GM21528 (cell line): ENCODE results near the gene SALL3.
"Not testable (repeated sequence)": the region's sequence is repeated elsewhere in the genome, so short reads cannot be mapped to it uniquely, and the experiment has no call there.

ENCODE experiments used
- ATAC-seq: cut with Tn5 transposase; IDR thresholded peaks from one replicate; pipeline ENCODE4 v1.9.1; 2021; ENCODE audit warnings: mild to moderate bottlenecking, moderate library complexity; ENCODE audit not compliant: unreplicated experiment, low FRiP score

Gene SALL3

GRCh38 chr18:78964727-78965126 lies 14.9 kb upstream of the SALL3 start:
- ATAC-seq: not testable (repeated sequence)

DNA sequence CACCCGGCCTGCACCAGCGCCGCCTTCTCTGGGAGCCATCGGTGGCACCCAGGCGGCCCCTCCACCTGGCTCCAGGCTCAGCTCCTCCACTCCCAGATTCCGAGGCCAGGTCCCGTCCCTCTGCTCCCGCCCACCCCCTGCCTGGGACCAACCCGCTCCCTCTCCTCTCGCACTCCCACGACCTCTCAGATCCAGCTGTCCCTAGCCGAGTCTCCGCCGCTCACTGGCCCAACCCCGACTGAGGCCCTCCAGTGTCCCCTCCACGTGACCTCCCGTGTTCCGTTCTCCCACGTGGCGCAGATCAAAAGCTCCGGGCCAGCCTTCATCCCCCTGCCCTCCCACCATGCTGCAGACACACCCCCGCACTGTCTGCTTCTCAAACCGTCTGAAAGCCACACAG lies 14.4 kb upstream of the SALL3 start:
- ATAC-seq: no peak

GRCh38 chr18:78965917-78966792 lies 13.5 kb upstream of the SALL3 start:
- no peak for ATAC-seq

- ATAC-seq: no peak
Observed at GRCh38 chr18:78966793-78967106, 12.9 kb upstream of the SALL3 start.

DNA sequence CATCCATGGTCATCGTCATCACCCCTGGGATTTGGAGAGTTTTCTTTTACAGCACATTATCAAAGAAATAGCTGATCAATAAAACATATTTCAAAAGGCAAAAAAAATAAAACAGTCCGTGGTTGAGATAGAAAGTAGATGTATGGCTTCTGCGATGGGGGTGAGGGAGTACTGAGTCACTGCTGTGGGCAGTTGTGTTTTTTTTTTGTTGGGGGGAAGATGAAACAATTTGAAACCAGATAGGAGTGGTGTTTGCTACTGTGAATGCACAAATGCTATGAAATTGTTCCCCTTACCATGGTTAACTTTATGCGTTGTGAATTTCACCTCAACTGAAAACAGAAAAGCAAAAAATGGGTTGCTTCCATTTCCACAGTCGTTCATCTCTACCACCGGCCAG lies 11.9 kb upstream of the SALL3 start:
- no peak for ATAC-seq

DNA sequence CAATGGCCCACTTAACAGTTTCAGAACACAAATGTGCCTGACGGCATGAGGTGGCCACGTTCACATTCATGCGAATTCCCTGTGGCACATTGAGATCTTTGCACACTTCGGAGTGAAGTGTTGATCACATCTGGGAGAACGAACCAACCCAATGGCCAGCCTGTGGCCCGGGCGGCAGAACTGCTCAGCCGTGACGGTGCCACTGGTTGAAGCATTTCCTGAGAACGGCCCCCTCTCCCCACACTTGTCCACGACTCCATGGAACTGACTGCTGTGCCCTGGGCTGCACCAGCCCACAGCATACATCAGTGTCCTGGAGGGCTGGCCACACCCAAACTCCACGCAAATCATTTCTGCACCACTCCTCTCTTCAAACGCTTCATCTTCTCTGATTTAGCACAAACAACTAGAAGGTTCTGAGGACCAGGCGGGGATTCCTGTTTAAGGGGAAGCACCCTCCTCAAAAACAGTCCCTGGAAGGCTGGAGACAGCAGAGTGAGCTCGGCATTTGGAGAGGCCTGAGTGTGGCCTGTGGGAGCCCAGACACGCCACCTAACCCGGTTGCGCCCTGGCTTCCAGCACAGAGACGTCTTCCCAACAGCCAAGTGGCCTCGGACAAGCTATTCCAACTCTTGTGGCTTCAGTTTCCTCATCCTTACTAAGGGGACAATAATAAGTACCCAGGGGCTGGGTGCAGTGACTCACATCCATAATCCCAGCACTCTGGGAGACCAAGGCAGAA lies 9.9 kb upstream of the SALL3 start:
- ATAC-seq: no peak

- ATAC-seq: no peak
Observed at GRCh38 chr18:78970774-78971333, 8.8 kb upstream of the SALL3 start.

DNA sequence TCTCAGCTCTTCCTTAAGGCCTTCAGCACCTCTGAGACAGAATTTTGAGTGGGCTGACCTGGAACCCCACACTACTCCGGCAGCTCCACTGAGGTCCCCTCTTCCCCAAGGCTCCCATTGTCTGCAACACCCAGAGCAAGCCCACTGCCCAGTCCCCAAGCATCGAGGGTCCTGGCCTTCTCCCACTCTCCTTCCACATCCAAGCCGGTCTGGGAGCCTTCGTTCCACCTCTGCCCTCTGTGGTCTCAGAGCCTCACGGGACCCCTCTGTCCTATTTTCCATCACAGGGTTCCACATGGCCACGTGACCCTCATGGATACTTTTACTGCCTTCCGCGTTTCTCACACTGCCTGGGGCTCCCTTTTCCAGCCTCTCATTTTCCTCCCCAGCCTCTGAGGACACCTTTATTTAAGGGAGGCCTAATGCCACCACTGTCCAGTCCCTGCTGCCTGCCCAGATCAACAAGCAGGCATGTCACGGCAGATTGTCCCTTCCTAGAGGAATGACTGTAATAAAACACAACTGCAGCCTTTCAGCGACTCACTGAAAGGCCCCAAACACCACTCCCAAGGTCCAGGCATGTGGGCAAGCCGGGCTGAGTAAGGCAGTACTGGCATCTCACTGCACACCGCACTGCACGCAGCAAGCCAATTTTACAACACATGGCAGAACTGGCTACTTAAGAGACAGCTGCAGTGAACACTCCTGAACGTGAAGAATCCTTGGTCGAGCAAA lies 7.9 kb upstream of the SALL3 start:
- no peak for ATAC-seq

DNA sequence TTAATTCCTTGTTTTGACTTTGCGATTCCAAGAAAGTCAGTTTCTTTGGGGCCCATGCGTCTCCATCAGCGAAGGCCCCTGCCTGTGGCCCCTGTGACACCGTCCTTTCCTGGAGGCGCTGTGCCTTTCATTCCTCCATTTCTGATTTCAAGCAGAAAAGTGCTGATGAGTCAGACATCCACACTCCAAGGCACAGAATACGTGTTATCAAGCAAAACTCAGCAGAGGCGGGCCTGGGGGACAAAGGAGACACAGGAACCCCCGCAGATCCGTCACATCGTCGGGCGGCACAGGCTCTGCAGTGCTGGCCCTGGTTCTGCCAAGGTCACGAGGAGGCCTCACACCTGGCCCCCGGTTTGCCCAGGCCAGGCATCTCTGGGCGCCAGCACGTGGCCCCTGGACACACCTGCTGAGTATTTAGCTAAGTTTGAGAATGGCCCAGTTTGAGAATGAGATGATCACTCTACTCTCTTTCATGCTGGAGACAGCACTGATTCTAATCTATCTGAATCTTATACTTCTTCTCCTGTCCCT lies 7.2 kb upstream of the SALL3 start:
- ATAC-seq: no peak

DNA sequence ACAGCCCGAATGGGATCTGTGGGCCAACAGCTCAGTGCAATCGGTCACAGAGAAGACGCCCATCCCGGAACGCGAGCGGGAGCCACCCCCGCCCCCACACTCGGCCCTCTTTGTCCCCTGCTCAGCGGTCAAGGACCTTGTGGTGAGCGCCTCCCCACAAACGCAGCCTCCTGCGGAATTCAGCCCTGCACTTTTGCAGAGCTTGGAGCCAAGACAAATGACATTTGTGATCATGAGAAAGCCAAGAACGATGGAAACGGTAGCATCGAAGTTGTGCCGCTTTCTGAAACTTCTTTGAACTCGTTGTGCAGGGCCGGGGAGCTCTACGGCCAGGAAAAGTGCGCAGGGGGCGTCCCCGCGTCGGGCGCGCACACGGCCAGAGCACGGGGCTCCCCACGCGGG lies 6.7 kb upstream of the SALL3 start:
- no peak for ATAC-seq

GRCh38 chr18:78973357-78974083 lies 6.1 kb upstream of the SALL3 start:
- no peak for ATAC-seq

- ATAC-seq: no peak
Observed at GRCh38 chr18:78974115-78974761, 5.4 kb upstream of the SALL3 start.

DNA sequence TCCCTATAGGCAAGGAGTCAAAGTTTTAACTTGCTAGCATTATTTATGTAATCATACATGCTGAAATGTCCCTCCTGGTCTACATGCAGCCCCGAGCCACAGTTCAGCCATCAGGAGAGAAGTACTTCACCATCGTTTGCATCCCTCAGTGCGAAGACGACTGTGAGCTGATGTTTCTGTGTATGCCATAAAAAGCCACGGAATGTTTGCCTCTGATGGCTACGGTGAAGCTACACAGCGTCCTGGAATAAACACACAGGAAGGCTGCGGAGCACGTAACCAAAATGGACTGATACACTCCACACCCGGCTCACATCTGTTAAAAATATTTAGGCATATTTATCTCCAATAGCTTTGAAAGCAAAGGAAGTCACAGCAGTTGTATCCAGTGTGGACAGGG lies 4.3 kb upstream of the SALL3 start:
- ATAC-seq: no peak

DNA sequence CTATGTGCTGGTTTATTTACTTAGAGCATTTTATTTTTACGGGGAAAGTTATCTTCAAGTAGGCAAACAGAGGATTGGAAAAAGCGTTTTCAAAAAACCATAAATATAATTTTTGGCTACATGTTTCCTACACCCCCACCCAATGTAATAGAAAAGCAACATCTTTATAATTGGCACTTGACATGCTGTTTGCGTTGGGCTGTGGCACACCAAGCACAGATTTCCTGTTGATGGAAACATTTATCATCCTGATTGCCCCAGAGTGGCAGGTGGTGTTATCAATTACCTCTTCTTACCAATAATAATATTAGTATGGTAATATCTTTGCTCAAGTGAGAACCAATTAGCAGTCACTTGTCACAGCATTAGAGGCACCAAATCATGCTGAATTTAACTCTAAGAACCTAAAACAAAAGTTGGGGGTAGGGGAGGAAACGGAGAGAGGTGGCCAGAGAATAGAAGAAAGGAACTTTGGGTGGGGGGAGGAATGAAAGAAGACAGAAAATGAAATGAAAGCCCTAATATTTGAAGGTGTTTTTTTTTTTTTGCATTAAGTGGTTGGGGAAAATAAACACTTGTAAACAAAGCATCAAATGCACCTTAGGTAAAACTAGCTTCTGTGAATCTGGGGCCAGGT lies 3.8 kb upstream of the SALL3 start:
- ATAC-seq: no peak

GRCh38 chr18:78976765-78977636 lies 2.6 kb upstream of the SALL3 start:
- no peak for ATAC-seq

DNA sequence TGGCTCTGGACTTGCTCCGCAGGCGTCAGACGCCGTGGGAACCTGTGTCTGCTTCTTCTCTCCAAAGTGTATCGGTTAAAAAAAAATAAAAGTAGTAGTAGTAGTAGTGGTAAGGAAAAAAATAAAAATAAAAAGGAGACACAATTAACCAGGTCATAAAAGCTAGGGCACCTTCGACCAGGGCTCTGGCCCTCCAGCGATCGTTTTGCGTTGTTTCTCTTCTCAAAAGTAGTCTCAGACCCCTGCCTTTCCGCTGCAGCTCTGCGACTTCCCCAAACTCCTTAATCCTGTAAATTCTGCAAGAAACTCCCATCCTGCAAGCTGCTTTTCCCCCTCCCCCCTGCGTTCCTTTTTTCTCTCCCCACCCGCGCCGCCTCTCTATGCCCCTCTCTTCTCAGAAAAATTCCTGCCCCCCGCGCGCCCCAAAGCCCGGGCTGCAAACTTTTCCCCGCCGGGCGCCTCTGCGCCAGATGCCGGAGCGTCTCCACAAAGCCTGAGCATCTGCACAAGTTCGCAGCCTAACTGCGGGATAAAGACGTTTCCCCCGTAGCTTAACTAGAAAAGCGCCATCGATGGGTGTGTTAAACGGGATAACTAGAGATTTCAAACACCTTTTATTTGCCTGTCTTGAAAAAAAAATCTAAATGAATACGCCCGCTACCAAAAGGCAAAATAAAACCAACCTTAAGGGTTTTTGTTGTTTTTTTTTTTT lies 1.8 kb upstream of the SALL3 start:
- no peak for ATAC-seq

DNA sequence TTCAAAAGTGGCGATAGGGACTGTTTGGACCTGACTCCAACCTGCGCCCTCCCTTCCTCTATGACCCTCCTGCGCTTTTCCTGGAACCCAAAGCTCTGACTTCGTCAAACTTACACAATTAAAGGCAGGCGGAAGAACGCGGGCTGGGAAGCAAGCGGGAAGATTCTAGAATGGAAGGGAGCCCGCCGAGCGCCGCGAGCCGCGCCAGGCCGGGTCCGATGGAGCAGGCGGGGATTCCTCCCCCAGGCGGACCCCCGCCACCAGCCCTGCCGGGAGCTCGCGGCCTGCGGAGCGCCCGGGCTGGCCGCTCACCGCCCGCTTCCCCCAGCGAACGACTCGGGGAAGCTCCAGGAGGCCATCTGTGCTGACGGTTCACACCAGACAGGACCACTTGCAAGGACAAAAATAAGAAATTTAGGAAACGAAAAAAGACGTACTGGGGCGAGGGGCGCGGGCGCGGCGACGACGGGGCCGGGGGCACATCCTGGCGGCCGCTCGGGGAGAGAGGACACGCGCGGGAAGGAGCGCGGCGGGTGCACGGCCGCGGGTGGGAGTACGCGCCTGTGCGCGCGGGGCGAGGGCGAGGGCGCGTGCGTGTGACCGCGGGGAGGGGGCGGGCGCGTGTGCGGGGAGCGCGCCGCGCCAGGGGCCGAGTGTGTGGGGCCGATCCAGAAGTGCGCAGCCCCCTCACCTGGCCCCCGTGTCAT lies 1.1 kb upstream of the SALL3 start:
- no peak for ATAC-seq
